H9 (cell line): ENCODE results near the gene AMER3. TPM values are rescaled to one million over a fixed set of nuclear protein-coding genes. Genes with fewer than 3 reads are reported as not detected.

Experiments used
- DNase-seq: peaks from one replicate; pipeline ENCODE4 v3.0.0-alpha.2; 2017
- H2AFZ ChIP-seq: one replicate; pipeline ENCODE4 v1.6.1; 2013; ENCODE audit warnings: mild to moderate bottlenecking, low read length, control low read depth, moderate library complexity
- H2AK5ac ChIP-seq: 2 replicates; pipeline ENCODE4 v1.6.1; 2013; ENCODE audit warnings: low read length, control low read depth, mixed read lengths; ENCODE audit not compliant: insufficient read length
- H2BK120ac ChIP-seq: one replicate; pipeline ENCODE4 v1.6.1; 2013; ENCODE audit warnings: low read depth, mild to moderate bottlenecking, low read length, control low read depth, inconsistent platforms; ENCODE audit not compliant: poor library complexity, severe bottlenecking
- H2BK12ac ChIP-seq: 2 replicates; pipeline ENCODE4 v1.6.1; 2013; ENCODE audit warnings: low read length, control low read depth, mixed read lengths, low read depth; ENCODE audit not compliant: insufficient read length
- H2BK15ac ChIP-seq: 2 replicates; pipeline ENCODE4 v1.6.1; 2013; ENCODE audit warnings: low read depth, low read length, control low read depth
- H2BK20ac ChIP-seq: one replicate; pipeline ENCODE4 v1.6.1; 2013; ENCODE audit warnings: low read depth, mild to moderate bottlenecking, low read length, control low read depth, inconsistent platforms; ENCODE audit not compliant: poor library complexity, severe bottlenecking
- H2BK5ac ChIP-seq: 2 replicates; pipeline ENCODE4 v1.6.1; 2013; ENCODE audit warnings: low read length, control low read depth, mixed read lengths; ENCODE audit not compliant: insufficient read length
- H3K14ac ChIP-seq: 2 replicates; pipeline ENCODE4 v1.6.1; 2013; ENCODE audit warnings: low read length, control low read depth; ENCODE audit not compliant: insufficient read depth
- H3K18ac ChIP-seq: 2 replicates; pipeline ENCODE4 v1.6.1; 2013; ENCODE audit warnings: low read depth, mild to moderate bottlenecking, mixed read lengths, low read length, control low read depth; ENCODE audit not compliant: insufficient read length
- H3K23ac ChIP-seq: 2 replicates; pipeline ENCODE4 v1.6.1; 2013; ENCODE audit warnings: low read length, control low read depth, mixed read lengths, low read depth; ENCODE audit not compliant: insufficient read length
- H3K23me2 ChIP-seq: 2 replicates; pipeline ENCODE4 v1.6.1; 2013; ENCODE audit warnings: low read depth, mild to moderate bottlenecking, mixed read lengths, low read length, control low read depth; ENCODE audit not compliant: insufficient read length, poor library complexity, severe bottlenecking
- H3K27ac ChIP-seq: 2 replicates; pipeline ENCODE4 v1.5.1; 2013; ENCODE audit warnings: low read length, control low read depth, mixed read lengths, low read depth; ENCODE audit not compliant: insufficient read length
- H3K27me3 ChIP-seq: 2 replicates; pipeline ENCODE4 v1.6.1; 2013; ENCODE audit warnings: low read length, control low read depth, inconsistent platforms; ENCODE audit not compliant: insufficient read depth
- H3K4ac ChIP-seq: 2 replicates; pipeline ENCODE4 v1.6.1; 2013; ENCODE audit warnings: low read depth, mild to moderate bottlenecking, control low read depth, inconsistent platforms, low read length, moderate library complexity
- H3K4me1 ChIP-seq: 2 replicates; pipeline ENCODE4 v1.6.1; 2013; ENCODE audit warnings: low read length, control low read depth, inconsistent platforms; ENCODE audit not compliant: insufficient read depth
- H3K4me2 ChIP-seq: 2 replicates; pipeline ENCODE4 v1.6.1; 2013; ENCODE audit warnings: low read length, control low read depth, mixed read lengths; ENCODE audit not compliant: insufficient read length, insufficient read depth
- H3K56ac ChIP-seq: 2 replicates; pipeline ENCODE4 v1.6.1; 2013; ENCODE audit warnings: low read depth, mild to moderate bottlenecking, mixed read lengths, low read length, control low read depth; ENCODE audit not compliant: insufficient read length
- H3K79me1 ChIP-seq: 2 replicates; pipeline ENCODE4 v1.6.1; 2013; ENCODE audit warnings: low read depth, mild to moderate bottlenecking, moderate library complexity, low read length, control low read depth, inconsistent platforms; ENCODE audit not compliant: insufficient read depth, poor library complexity, severe bottlenecking
- H3K79me2 ChIP-seq: 2 replicates; pipeline ENCODE4 v1.6.1; 2013; ENCODE audit warnings: low read length, control low read depth, inconsistent platforms; ENCODE audit not compliant: insufficient read depth
- H3K9ac ChIP-seq: 2 replicates; pipeline ENCODE4 v1.6.1; 2013; ENCODE audit warnings: low read length, control low read depth, mixed read lengths; ENCODE audit not compliant: insufficient read length; ENCODE audit errors: extremely low read depth
- H3K9me3 ChIP-seq: one replicate; pipeline ENCODE4 v1.6.1; 2013; ENCODE audit warnings: low read depth, low read length, inconsistent platforms; ENCODE audit not compliant: control insufficient read depth
- H3T11ph ChIP-seq: one replicate; pipeline ENCODE4 v1.6.1; 2013; ENCODE audit warnings: mild to moderate bottlenecking, low read length, control low read depth, inconsistent platforms
- H4K20me1 ChIP-seq: one replicate; pipeline ENCODE4 v1.6.1; 2013; ENCODE audit not compliant: control insufficient read depth, insufficient read length, insufficient read depth
- H4K5ac ChIP-seq: 2 replicates; pipeline ENCODE4 v1.6.1; 2013; ENCODE audit warnings: low read depth, mild to moderate bottlenecking, mixed read lengths, low read length, control low read depth; ENCODE audit not compliant: insufficient read length
- H4K8ac ChIP-seq: replicated peaks from 2 replicates; pipeline ENCODE4 v1.6.1; 2013; ENCODE audit warnings: low read length, control low read depth, mixed read lengths, low read depth; ENCODE audit not compliant: insufficient read length
- H4K91ac ChIP-seq: 2 replicates; pipeline ENCODE4 v1.6.1; 2013; ENCODE audit warnings: low read depth, mild to moderate bottlenecking, moderate library complexity, mixed read lengths, low read length, control low read depth; ENCODE audit not compliant: insufficient read length
- H3K27ac Mint-ChIP-seq, 3 experiments: 2 replicates in 2 of 3; 3 replicates in 1 of 3; pipeline ENCODE4 v1.8.0; 2020 to 2021; ENCODE audit warnings: mixed read lengths in 3 of 3, mild to moderate bottlenecking in 1 of 3, moderate library complexity in 1 of 3
- H3K27me3 Mint-ChIP-seq: 2 replicates; pipeline ENCODE4 v1.8.0; 2021; ENCODE audit warnings: low read depth, mild to moderate bottlenecking, moderate library complexity, mixed read lengths
- H3K36me3 Mint-ChIP-seq, 3 experiments: 2 replicates in 2 of 3; 3 replicates in 1 of 3; pipeline ENCODE4 v1.8.0; 2020 to 2021; ENCODE audit warnings: low read depth in 3 of 3, mixed read lengths in 3 of 3; ENCODE audit not compliant: insufficient read depth in 1 of 3
- H3K4me1 Mint-ChIP-seq, 2 experiments: 2 replicates each; pipeline ENCODE4 v1.8.0; 2020; ENCODE audit warnings: mixed read lengths in 2 of 2
- H3K4me3 Mint-ChIP-seq, 2 experiments: 2 replicates in 1 of 2; 3 replicates in 1 of 2; pipeline ENCODE4 v1.8.0; 2020 to 2021; ENCODE audit warnings: mild to moderate bottlenecking in 2 of 2, mixed read lengths in 2 of 2, moderate library complexity in 1 of 2
- H3K9me3 Mint-ChIP-seq, 2 experiments: 2 replicates in 1 of 2; 3 replicates in 1 of 2; pipeline ENCODE4 v1.8.0; 2020; ENCODE audit warnings: mild to moderate bottlenecking in 2 of 2, mixed read lengths in 2 of 2, moderate library complexity in 1 of 2
- WGBS: extraction: QIAGEN DNeasy Blood & Tissue Kit; methylation state at CpG from one replicate; pipeline ENCODE4 v1.1.7; 2013; ENCODE audit warnings: missing lambda C conversion rate, low lambda C conversion rate, mixed read lengths; ENCODE audit not compliant: insufficient read length; ENCODE audit errors: extremely low coverage; 5-methylcytosine and 5-hydroxymethylcytosine counted together
- total RNA-seq: library from RNA; stranded (reverse); gene quantifications from 2 replicates; pipeline ENCODE4 v1.2.1, GENCODE V29; 2021
- TF ChIP-seq, protein P1 (sequence below): fragments of 200-600 bp; sonication (generic); conservative IDR thresholded peaks from 3 replicates; pipeline ENCODE4 v1.8.0; 2021; ENCODE audit warnings: antibody characterized with exemption, mild to moderate bottlenecking

AMER3 gene
- total RNA-seq, 1 experiment from 2014 or later = 0.59 TPM

DNA sequence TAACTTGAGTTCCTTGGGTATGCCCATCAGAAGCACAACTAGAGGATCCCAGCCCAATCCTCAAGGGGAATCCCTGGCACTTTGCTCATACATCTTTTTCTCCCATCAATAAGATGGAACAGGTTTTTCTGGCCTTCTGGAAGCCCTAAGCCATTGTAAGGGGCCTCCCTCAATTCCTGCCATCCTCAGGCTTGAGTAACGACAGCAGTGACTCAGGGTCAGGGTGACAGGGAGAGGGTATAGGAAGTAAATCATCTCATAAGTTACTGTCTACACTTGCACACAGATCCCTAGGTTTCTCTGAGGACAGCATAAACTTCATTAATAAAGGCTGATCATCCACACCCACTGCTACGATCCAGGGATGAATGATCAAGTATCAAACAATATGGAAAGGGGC lies 35.0 kb downstream of the AMER3 start:
- no peaks in the 10 kb centered on the region for H3K79me2 ChIP-seq
- no peak overlapping the region for H2BK15ac ChIP-seq
- Mint-ChIP-seq H3K27ac (no peak overlapping the region), H3K36me3 (no peaks in the 10 kb centered on the region), H3K9me3 (no peaks in the 10 kb centered on the region), H3K4me3 (no peak overlapping the region), H3K27me3 (no peaks in the 10 kb centered on the region), H3K4me1 (no peaks in the 10 kb centered on the region)
- H3K27me3 ChIP-seq = no peaks in the 10 kb centered on the region
- H3K14ac ChIP-seq = no peak overlapping the region
- H3K23me2 ChIP-seq = no peaks in the 10 kb centered on the region
- no peaks in the 10 kb centered on the region for H4K20me1 ChIP-seq
- H3K9ac ChIP-seq = no peak overlapping the region
- DNase-seq = no peak
- TF ChIP-seq, protein P1, sequence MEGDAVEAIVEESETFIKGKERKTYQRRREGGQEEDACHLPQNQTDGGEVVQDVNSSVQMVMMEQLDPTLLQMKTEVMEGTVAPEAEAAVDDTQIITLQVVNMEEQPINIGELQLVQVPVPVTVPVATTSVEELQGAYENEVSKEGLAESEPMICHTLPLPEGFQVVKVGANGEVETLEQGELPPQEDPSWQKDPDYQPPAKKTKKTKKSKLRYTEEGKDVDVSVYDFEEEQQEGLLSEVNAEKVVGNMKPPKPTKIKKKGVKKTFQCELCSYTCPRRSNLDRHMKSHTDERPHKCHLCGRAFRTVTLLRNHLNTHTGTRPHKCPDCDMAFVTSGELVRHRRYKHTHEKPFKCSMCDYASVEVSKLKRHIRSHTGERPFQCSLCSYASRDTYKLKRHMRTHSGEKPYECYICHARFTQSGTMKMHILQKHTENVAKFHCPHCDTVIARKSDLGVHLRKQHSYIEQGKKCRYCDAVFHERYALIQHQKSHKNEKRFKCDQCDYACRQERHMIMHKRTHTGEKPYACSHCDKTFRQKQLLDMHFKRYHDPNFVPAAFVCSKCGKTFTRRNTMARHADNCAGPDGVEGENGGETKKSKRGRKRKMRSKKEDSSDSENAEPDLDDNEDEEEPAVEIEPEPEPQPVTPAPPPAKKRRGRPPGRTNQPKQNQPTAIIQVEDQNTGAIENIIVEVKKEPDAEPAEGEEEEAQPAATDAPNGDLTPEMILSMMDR = no peak
- no peak overlapping the region for H4K8ac ChIP-seq
- no CpG with 5 or more reads among the region's 2 CpGs for WGBS
- no peak overlapping the region for H3K4me2 ChIP-seq
- H3K18ac ChIP-seq = no peak overlapping the region
- H3K23ac ChIP-seq = no peak overlapping the region
- H2BK5ac ChIP-seq = no peak overlapping the region
- no peaks in the 10 kb centered on the region for H3K79me1 ChIP-seq
- H3K9me3 ChIP-seq = no peaks in the 10 kb centered on the region
- H2AFZ ChIP-seq = no peak overlapping the region
- no peak overlapping the region for H4K5ac ChIP-seq
- no peak overlapping the region for H2AK5ac ChIP-seq
- no peak overlapping the region for H2BK12ac ChIP-seq
- H3T11ph ChIP-seq = no peak overlapping the region
- no peak overlapping the region for H3K56ac ChIP-seq
- H2BK120ac ChIP-seq = no peak overlapping the region
- H2BK20ac ChIP-seq = no peak overlapping the region
- no peak overlapping the region for H3K4ac ChIP-seq
- H3K27ac ChIP-seq = no peak overlapping the region
- H3K4me1 ChIP-seq = no peaks in the 10 kb centered on the region
- H4K91ac ChIP-seq = no peak overlapping the region
